DND-41 (cell line): ENCODE measurements around the gene ATP10A.

ENCODE experiments used
- EZH2 ChIP-seq: IDR thresholded peaks from 3 replicates; pipeline ENCODE4 v1.6.1; 2012; ENCODE audit warnings: borderline replicate concordance, low read depth, mild to moderate bottlenecking, moderate library complexity, low read length, inconsistent platforms; ENCODE audit not compliant: severe bottlenecking
- TF ChIP-seq, protein P1 (sequence below): IDR thresholded peaks from 2 replicates; pipeline ENCODE4 v1.5.1; 2012; ENCODE audit warnings: borderline replicate concordance, low read length, moderate library complexity, mild to moderate bottlenecking; ENCODE audit not compliant: poor library complexity, severe bottlenecking; ENCODE audit errors: extremely low read depth

DNA sequence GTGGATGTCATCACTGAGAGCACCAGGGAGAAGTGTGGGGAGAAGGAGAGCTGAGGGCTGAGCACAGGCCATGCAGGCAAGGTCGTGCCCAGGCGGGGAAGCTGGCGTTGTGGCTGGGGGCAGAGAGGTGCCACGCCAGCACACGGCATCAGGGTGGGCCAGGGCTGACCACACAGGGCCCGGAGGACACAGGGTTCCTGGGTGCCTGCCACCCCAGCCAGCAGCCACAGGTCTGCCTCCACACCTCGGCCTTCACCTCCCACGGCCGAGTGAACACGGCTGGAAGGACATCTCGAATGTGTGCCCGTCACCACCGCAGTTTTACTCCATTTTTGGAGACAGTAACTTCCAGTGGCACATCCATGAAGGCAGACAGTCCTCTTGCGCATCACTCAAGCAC is 77.1 kb downstream of the ATP10A start:
- TF ChIP-seq, protein P1, sequence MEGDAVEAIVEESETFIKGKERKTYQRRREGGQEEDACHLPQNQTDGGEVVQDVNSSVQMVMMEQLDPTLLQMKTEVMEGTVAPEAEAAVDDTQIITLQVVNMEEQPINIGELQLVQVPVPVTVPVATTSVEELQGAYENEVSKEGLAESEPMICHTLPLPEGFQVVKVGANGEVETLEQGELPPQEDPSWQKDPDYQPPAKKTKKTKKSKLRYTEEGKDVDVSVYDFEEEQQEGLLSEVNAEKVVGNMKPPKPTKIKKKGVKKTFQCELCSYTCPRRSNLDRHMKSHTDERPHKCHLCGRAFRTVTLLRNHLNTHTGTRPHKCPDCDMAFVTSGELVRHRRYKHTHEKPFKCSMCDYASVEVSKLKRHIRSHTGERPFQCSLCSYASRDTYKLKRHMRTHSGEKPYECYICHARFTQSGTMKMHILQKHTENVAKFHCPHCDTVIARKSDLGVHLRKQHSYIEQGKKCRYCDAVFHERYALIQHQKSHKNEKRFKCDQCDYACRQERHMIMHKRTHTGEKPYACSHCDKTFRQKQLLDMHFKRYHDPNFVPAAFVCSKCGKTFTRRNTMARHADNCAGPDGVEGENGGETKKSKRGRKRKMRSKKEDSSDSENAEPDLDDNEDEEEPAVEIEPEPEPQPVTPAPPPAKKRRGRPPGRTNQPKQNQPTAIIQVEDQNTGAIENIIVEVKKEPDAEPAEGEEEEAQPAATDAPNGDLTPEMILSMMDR, result no peak
- no peak for TF ChIP-seq EZH2
